Measurements from ENCODE around the gene PPARD.

The PPARD gene

GRCh38 chr6:35341557-35341956 lies 801 bp upstream of the PPARD start:
- Histone ChIP-seq H3K9ac (ENCODE audit: low read length) (no peak overlapping the region), H3K4me1 (ENCODE audit: control insufficient read depth, insufficient read depth, low read depth, low read length) (peaks cover 6% of the 10 kb centered on the region), H3K14ac (ENCODE audit: low read length in 2 of 2) (no peak overlapping the region), H4K8ac (ENCODE audit: low read length) (no peak overlapping the region), H4K91ac (ENCODE audit: low read length) (no peak overlapping the region), H3K27ac (ENCODE audit: low read length, poor library complexity, severe bottlenecking) (no peak overlapping the region), H2BK15ac (ENCODE audit: low read depth, poor library complexity, severe bottlenecking) (no peak overlapping the region), H2AK5ac (ENCODE audit: low read length, severe bottlenecking) (no peak overlapping the region), H2AFZ (ENCODE audit: low read depth, low read length) (no peak overlapping the region), H3K27me3 (ENCODE audit: control insufficient read depth in 1 of 2, insufficient read depth in 1 of 2, low read length in 2 of 2) (peaks cover 0 to 5% of the 10 kb centered on the region in 2 experiments), H3K4me3 (ENCODE audit: insufficient read depth in 1 of 2, low read depth in 1 of 2, low read length in 2 of 2) (no peak overlapping the region), H3K4me2 (ENCODE audit: low read length, poor library complexity, severe bottlenecking) (no peak overlapping the region), H3K79me1 (replicated peaks; ENCODE audit: low read length, poor library complexity, severe bottlenecking) (peaks cover 32% of the 10 kb centered on the region), H2BK120ac (ENCODE audit: low read depth, low read length) (no peak overlapping the region), H2BK5ac (ENCODE audit: low read depth, low read length, poor library complexity, severe bottlenecking) (no peak overlapping the region), H3K23ac (ENCODE audit: low read length in 2 of 2) (no peak overlapping the region), H3K36me3 (ENCODE audit: control insufficient read depth in 1 of 2, insufficient read depth in 2 of 2, low read depth in 1 of 2, low read length in 2 of 2) (peaks cover 11 to 15% of the 10 kb centered on the region in 2 experiments), H3K18ac (ENCODE audit: low read depth in 1 of 2, low read length in 2 of 2) (no peak overlapping the region), H3K9me3 (ENCODE audit: control insufficient read depth, low read length) (no peaks in the 10 kb centered on the region), H2BK12ac (ENCODE audit: low read length in 2 of 2) (no peak overlapping the region), H3K4ac (ENCODE audit: low read depth in 1 of 2, low read length in 2 of 2) (no peak overlapping the region)
- WGBS, result 91% methylated on average over 11 of the region's 13 CpGs
- DNase-seq, result no peak

DNA sequence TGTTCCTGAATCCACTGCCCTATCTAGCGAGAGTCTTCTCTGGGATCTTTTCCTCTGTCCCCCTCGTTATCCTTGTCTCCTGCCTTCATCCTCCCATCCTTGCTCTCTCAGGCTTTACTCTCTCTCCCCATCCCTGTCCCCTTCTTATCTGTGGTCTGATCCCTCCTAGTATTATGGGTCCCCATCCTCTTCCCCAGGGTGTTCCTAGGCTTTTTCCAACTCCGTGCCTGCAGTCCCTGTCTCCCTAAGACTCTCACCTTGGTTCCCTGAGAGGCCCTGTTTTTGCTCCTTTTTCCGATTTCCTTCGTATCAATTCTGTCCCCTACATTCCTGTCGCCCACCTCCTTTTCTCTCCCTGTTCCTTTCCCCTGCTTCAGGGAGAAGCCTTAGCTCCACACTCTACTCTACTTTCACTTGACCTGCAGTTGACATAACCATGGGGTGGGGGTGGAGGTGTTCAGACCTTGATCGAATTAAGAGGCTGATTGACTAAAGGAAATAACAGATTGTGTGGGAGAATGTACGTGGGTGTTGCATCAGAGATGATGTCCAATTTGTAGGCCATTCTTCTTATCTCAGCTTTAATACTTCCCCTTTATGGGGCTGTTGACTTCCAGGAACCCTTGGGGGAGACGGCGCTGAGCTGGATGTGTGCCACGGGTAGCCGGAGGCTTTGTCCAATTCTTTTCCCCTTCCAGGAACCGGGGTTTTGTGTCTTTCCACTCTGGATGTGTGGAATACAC lies 905 bp downstream of the PPARD start:
- Histone ChIP-seq H2BK5ac (ENCODE audit: low read depth, low read length, poor library complexity, severe bottlenecking) (no peak overlapping the region), H3K36me3 (ENCODE audit: control insufficient read depth in 1 of 2, insufficient read depth in 2 of 2, low read depth in 1 of 2, low read length in 2 of 2) (peaks cover 11 to 27% of the 10 kb centered on the region in 2 experiments)

GRCh38 chr6:35343835-35344550 lies 1.6 kb downstream of the PPARD start:
- Histone ChIP-seq H3K27ac (ENCODE audit: low read length, poor library complexity, severe bottlenecking) (no peak overlapping the region), H3K4ac (ENCODE audit: low read depth in 1 of 2, low read length in 2 of 2) (no peak overlapping the region), H3K23ac (ENCODE audit: low read length in 2 of 2) (peak overlapping the region in 1 of 2 experiments; percentile 9), H2BK12ac (ENCODE audit: low read length in 2 of 2) (no peak overlapping the region), H3K9ac (ENCODE audit: low read length) (peak overlapping the region; percentile 94), H3K36me3 (ENCODE audit: control insufficient read depth in 1 of 2, insufficient read depth in 2 of 2, low read depth in 1 of 2, low read length in 2 of 2) (peaks cover 17 to 33% of the 10 kb centered on the region in 2 experiments), H3K79me1 (replicated peaks; ENCODE audit: low read length, poor library complexity, severe bottlenecking) (peaks cover 40% of the 10 kb centered on the region), H3K4me1 (ENCODE audit: control insufficient read depth, insufficient read depth, low read depth, low read length) (peaks cover 6% of the 10 kb centered on the region), H3K4me3 (ENCODE audit: insufficient read depth in 1 of 2, low read depth in 1 of 2, low read length in 2 of 2) (peak overlapping the region in 1 of 2 experiments; percentile 93), H2BK15ac (ENCODE audit: low read depth, poor library complexity, severe bottlenecking) (no peak overlapping the region), H2BK5ac (ENCODE audit: low read depth, low read length, poor library complexity, severe bottlenecking) (no peak overlapping the region), H3K9me3 (ENCODE audit: control insufficient read depth, low read length) (no peaks in the 10 kb centered on the region), H2AFZ (ENCODE audit: low read depth, low read length) (no peak overlapping the region), H3K4me2 (ENCODE audit: low read length, poor library complexity, severe bottlenecking) (no peak overlapping the region), H3K14ac (ENCODE audit: low read length in 2 of 2) (no peak overlapping the region), H4K91ac (ENCODE audit: low read length) (no peak overlapping the region), H2BK120ac (ENCODE audit: low read depth, low read length) (no peak overlapping the region), H3K27me3 (ENCODE audit: control insufficient read depth in 1 of 2, insufficient read depth in 1 of 2, low read length in 2 of 2) (peaks cover 0 to 5% of the 10 kb centered on the region in 2 experiments), H4K8ac (ENCODE audit: low read length) (no peak overlapping the region), H3K18ac (ENCODE audit: low read depth in 1 of 2, low read length in 2 of 2) (no peak overlapping the region), H2AK5ac (ENCODE audit: low read length, severe bottlenecking) (no peak overlapping the region)
- WGBS, result 94% methylated on average over 6 of the region's 6 CpGs
- DNase-seq, result no peak

More for the DNA sequence above, 905 bp downstream of the PPARD start:
- Histone ChIP-seq H3K4me2 (ENCODE audit: low read length, poor library complexity, severe bottlenecking) (peak overlapping the region; percentile 98), H4K8ac (ENCODE audit: low read length) (peak overlapping the region; percentile 69), H3K4me3 (ENCODE audit: insufficient read depth in 1 of 2, low read depth in 1 of 2, low read length in 2 of 2) (peak overlapping the region; percentile 88 to 93), H4K91ac (ENCODE audit: low read length) (no peak overlapping the region), H3K18ac (ENCODE audit: low read depth in 1 of 2, low read length in 2 of 2) (peak overlapping the region; percentile 11 to 45), H3K79me1 (replicated peaks; ENCODE audit: low read length, poor library complexity, severe bottlenecking) (peaks cover 37% of the 10 kb centered on the region), H2AFZ (ENCODE audit: low read depth, low read length) (no peak overlapping the region), H2BK12ac (ENCODE audit: low read length in 2 of 2) (no peak overlapping the region), H3K27ac (ENCODE audit: low read length, poor library complexity, severe bottlenecking) (no peak overlapping the region), H3K4me1 (ENCODE audit: control insufficient read depth, insufficient read depth, low read depth, low read length) (peaks cover 6% of the 10 kb centered on the region), H2AK5ac (ENCODE audit: low read length, severe bottlenecking) (no peak overlapping the region), H2BK120ac (ENCODE audit: low read depth, low read length) (no peak overlapping the region), H3K23ac (ENCODE audit: low read length in 2 of 2) (peak overlapping the region; percentile 34 to 87), H3K9me3 (ENCODE audit: control insufficient read depth, low read length) (no peaks in the 10 kb centered on the region), H3K9ac (ENCODE audit: low read length) (peak overlapping the region; percentile 94), H3K27me3 (ENCODE audit: control insufficient read depth in 1 of 2, insufficient read depth in 1 of 2, low read length in 2 of 2) (peaks cover 0 to 5% of the 10 kb centered on the region in 2 experiments), H3K4ac (ENCODE audit: low read depth in 1 of 2, low read length in 2 of 2) (peak overlapping the region in 1 of 2 experiments; percentile 92), H3K14ac (ENCODE audit: low read length in 2 of 2) (peak overlapping the region in 1 of 2 experiments; percentile 67), H2BK15ac (ENCODE audit: low read depth, poor library complexity, severe bottlenecking) (peak overlapping the region; percentile 3)
- DNase-seq, result no peak
- WGBS, result 62% methylated on average over 11 of the region's 13 CpGs

GRCh38 chr6:35351422-35351821 lies 9.1 kb downstream of the PPARD start:
- no peak overlapping the region for H3K9ac ChIP-seq (ENCODE audit: low read length)
- no peak overlapping the region for H3K23ac ChIP-seq (ENCODE audit: low read length in 2 of 2)
- no peak overlapping the region for H2BK12ac ChIP-seq (ENCODE audit: low read length in 2 of 2)
- H3K36me3 ChIP-seq (ENCODE audit: control insufficient read depth in 1 of 2, insufficient read depth in 2 of 2, low read depth in 1 of 2, low read length in 2 of 2), result peaks cover 22 to 60% of the 10 kb centered on the region in 2 experiments
- H4K91ac ChIP-seq (ENCODE audit: low read length), result no peak overlapping the region
- no peak overlapping the region for H2BK15ac ChIP-seq (ENCODE audit: low read depth, poor library complexity, severe bottlenecking)
- no peak overlapping the region for H4K8ac ChIP-seq (ENCODE audit: low read length)
- H3K4me1 ChIP-seq (ENCODE audit: control insufficient read depth, insufficient read depth, low read depth, low read length), result peaks cover 3% of the 10 kb centered on the region
- H3K4me2 ChIP-seq (ENCODE audit: low read length, poor library complexity, severe bottlenecking), result no peak overlapping the region
- H2BK120ac ChIP-seq (ENCODE audit: low read depth, low read length), result no peak overlapping the region
- peaks cover 17% of the 10 kb centered on the region for H3K79me1 ChIP-seq (replicated peaks; ENCODE audit: low read length, poor library complexity, severe bottlenecking)
- no peak overlapping the region for H3K27ac ChIP-seq (ENCODE audit: low read length, poor library complexity, severe bottlenecking)
- H3K9me3 ChIP-seq (ENCODE audit: control insufficient read depth, low read length), result no peaks in the 10 kb centered on the region
- no peak for DNase-seq
- no peak overlapping the region for H2AK5ac ChIP-seq (ENCODE audit: low read length, severe bottlenecking)
- H3K4me3 ChIP-seq (ENCODE audit: insufficient read depth in 1 of 2, low read depth in 1 of 2, low read length in 2 of 2), result no peak overlapping the region
- H3K4ac ChIP-seq (ENCODE audit: low read depth in 1 of 2, low read length in 2 of 2), result no peak overlapping the region
- H3K18ac ChIP-seq (ENCODE audit: low read depth in 1 of 2, low read length in 2 of 2), result no peak overlapping the region
- no peak overlapping the region for H2BK5ac ChIP-seq (ENCODE audit: low read depth, low read length, poor library complexity, severe bottlenecking)
- no peaks in the 10 kb centered on the region for H3K27me3 ChIP-seq (ENCODE audit: control insufficient read depth in 1 of 2, insufficient read depth in 1 of 2, low read length in 2 of 2)
- H3K14ac ChIP-seq (ENCODE audit: low read length in 2 of 2), result no peak overlapping the region
- H2AFZ ChIP-seq (ENCODE audit: low read depth, low read length), result no peak overlapping the region
- WGBS, result 95% methylated on average over 4 of the region's 4 CpGs
